GM18868 (cell line): ENCODE results near the gene CPA4.
"Not testable (repeated sequence)": the region's sequence is repeated elsewhere in the genome, so short reads cannot be mapped to it uniquely, and the experiment has no call there.

Experiments used
- ATAC-seq: cut with Tn5 transposase; IDR thresholded peaks from one replicate; pipeline ENCODE4 v1.9.1; 2021; ENCODE audit warnings: mild to moderate bottlenecking, moderate library complexity; ENCODE audit not compliant: unreplicated experiment

The CPA4 gene

GRCh38 chr7:130292682-130293257 is at the start of gene CPA4:
TSS of gene CPA4 (plus strand) at chr7:130293161. CDS start at chr7:130293181, 20 bp downstream.
- no peak for ATAC-seq

DNA sequence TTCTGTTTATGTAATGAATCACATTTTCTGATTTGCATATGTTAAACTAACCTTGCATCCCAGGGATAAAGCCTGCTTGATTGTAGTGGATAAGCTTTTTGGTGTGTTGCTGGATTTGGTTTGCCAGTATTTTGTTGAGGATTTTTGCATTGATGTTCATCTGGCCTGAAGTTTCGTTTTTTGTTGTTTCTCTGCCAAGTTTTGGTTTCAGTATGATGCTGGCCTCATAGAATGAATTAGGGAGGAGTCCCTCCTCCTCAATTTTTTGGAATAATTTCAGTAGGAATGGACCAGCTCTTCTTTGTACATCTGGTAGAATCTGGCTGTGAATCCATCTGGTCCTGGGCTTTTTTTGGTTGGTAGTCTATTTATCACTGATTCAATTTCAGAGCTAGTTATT is 49.5 kb upstream of the CPA4 start:
- ATAC-seq: not testable (repeated sequence)

GRCh38 chr7:130246491-130246890 is 46.5 kb upstream of the CPA4 start:
- not testable (repeated sequence) for ATAC-seq

- not testable (repeated sequence) for ATAC-seq
These were observed 44.1 kb upstream of the CPA4 start for GRCh38 chr7:130248842-130249241.

DNA sequence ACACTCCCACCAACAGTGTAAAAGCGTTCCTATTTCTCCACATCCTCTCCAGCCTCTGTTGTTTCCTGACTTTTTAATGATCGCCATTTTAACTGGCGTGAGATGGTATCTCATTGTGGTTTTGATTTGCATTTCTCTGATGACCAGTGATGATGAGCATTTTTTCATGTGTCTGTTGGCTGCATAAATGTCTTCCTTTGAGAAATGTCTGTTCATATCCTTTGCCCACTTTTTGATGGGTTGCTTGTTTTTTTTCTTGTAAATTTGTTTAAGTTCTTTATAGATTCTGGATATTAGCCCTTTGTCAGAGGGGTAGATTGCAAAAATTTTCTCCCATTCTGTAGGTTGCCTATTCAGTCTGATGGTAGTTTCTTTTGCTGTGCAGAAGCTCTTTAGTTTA is 43.3 kb upstream of the CPA4 start:
- ATAC-seq: not testable (repeated sequence)

GRCh38 chr7:130254555-130254954 is 38.4 kb upstream of the CPA4 start:
- ATAC-seq: no peak

GRCh38 chr7:130256704-130257103 is 36.3 kb upstream of the CPA4 start:
- no peak for ATAC-seq

DNA sequence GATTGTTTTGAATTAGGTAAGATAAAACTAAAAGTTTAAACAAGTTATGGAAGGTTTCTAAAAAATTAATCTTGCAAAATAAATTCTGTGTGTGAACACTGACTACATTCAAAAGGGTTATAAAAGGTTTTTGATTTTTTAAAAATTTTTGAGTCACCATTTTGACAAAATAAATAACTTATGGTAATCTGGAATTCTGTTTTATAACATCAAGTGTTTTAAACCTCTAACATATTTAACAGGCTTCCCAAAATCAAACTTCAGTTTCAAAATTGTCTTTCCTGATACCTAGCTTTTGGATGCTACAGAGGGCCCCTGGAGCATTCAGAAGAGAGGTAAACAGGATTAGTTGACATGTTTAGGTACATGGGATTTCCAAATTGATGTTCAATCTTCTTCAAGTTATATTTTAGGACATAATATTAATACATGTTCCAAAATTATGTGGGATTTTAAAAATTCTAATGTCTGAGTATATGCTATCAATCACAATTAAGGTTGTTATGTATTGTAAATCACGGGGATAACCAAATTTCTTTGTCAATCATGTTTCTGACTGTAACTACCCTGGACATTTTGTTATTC is 34.4 kb upstream of the CPA4 start:
- no peak for ATAC-seq

- ATAC-seq: no peak
These were observed 30.5 kb upstream of the CPA4 start for GRCh38 chr7:130262448-130262847.

- ATAC-seq: no peak
These were observed 29.8 kb upstream of the CPA4 start for GRCh38 chr7:130263130-130263529.

DNA sequence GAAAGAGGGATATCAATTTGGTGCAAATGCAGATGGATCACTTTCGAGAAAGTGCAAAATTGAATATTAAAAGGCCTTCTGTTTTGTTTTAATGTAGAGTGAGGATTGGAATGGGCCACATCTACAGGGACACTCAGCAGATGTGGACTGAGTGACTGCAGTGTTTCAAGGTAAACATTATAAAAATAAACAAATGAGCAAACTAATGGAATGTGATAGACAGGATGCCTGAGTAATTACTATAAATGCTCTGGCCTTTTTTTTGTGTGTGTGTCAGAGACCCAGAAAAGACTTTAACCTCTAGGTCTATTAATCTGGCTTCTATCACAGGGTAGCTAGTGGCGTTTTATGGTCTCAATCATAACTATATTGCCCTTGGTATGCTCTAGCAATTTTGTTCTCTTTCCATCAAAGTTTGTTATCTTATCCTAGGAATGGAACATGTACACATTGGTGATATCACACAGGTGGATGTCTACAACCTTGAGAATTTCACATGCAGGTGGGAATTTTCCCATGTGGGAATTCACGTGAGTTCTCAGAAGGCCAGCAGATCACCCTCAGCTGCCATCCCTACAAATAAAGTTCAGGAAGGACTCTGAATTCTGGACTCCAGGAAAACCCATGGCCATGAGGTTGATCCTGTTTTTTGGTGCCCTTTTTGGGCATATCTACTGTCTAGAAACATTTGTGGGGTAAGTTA is 26.6 kb upstream of the CPA4 start, which contains the start of gene CPA2:
Gene CPA2 (plus strand): TSS at position 606 of the 703 bp plus-strand sequence. CDS start 19 bp downstream, at position 625.
- no peak for ATAC-seq

- no peak for ATAC-seq
These were observed 26.0 kb upstream of the CPA4 start for GRCh38 chr7:130266961-130267321.

GRCh38 chr7:130268463-130269317 is 24.3 kb upstream of the CPA4 start:
- ATAC-seq: no peak

DNA sequence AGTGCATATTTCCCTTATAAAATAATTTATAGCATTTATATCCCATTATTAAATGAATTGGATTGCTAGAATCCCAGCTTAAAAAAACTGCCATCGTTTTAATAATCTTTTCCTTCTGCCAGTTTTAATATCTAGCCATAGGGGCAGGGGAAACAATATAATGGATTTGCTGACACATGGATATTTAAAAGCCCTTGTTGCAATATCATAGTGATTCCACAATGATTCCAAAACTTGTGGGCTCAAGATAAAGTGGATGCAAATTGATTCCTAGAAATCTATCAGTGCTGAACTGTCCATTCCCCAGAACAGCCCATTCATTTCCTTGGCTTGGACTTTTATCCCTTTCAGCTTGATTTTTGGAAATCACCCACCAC is 23.7 kb upstream of the CPA4 start:
- no peak for ATAC-seq

DNA sequence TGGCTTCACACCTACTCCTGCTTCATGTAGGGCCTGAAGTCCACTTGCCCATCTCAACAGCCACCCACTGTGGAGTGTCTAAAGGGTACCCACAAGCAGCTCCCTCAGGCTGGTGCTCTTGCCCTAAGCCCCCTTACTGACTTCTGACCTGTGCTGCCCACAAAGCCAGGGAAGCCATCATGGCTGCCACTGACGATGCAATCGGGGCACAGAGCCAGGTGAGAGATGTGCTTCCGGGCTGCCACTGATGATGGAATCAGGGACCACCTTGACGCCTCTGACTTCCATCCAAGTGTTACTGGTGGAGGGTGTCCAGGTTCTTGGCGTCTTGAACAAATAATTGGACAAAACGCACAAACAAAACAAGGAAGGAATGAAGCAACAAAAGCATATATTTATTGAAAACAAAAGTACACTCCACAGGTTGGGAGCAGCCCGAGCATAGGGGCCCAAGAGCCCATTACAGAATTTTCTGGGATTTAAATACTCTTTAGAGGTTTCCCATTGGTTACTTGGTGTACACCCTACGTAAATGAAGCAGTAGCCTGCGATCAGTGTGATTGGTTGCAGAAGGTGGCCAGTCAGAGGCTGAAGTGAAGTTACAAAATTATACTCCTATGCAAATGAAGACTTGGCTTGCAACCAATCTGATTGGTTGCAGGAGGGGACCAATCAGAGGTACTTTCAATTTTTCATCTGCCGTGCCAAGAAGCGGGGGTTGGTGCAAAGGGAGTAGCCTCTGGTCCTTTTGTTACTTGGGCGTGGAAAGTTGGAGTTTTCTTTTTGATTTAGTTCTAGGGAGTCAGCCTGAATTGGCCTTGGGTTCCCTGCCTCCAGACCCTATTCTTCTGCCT is 21.8 kb upstream of the CPA4 start:
- ATAC-seq: no peak

- no peak for ATAC-seq
These were observed 20.4 kb upstream of the CPA4 start for GRCh38 chr7:130272381-130273080.

DNA sequence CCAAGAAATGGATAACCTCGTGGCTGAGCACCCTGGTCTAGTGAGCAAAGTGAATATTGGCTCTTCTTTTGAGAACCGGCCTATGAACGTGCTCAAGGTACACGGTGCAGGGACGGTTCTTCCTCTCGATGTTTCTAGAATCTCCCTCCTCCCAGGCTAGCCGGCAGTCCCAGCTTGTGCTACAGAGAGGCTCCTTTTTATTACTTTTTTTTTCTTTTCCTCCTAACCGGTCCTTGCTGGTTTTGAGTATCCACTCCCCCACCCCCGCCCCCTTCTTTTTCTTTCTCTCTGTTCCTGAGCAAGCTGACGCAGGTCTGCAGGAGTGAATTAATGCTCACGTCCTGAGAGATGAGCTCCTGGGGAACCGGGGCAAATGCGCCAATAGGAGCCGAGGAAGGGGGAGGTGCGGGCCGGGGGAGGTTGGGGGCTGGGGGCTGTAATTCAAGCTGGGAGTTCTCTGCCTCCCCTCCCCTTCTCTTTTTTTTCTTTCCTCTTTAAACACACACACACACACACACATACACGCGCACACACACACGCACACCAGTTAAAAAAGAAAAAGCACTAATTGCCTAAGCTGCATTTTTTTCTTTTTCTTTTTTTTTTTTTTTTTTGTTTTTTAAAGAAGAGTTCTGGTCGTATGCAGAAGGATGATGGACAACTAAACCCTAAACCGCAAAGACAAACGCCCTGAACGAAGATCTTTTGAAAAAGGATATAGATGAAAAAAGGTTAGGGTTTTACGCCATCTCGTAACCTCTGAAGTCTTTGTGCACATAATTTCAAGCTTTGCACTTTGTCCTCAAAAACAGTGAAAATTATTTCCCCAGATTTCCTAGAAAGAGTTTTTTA is 19.7 kb upstream of the CPA4 start:
- ATAC-seq: no peak

DNA sequence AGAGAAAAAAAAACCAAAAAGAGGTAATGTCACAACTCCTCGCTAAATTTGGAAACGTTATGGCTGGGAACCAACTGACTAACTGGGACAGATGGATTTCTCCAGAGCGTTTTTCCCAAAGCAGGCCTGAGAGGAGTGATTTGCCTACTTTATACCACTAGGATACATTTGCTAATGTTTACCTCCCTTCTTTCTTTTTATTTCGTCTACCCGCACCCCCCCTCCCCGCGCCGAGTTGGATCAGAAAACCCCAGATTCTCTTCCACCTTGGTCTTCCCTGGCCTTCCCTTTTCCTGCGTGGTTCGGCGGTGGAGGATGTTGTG is 19.1 kb upstream of the CPA4 start:
- ATAC-seq: no peak

GRCh38 chr7:130274296-130274695 is 18.7 kb upstream of the CPA4 start:
- ATAC-seq: no peak
